Natural killer cell treated with Interleukin-12 subunit alpha and Interleukin-12 subunit beta and Interleukin-15 and Interleukin-18, amount 100 ng/mL, for 72 hours (primary cell): Measurements from ENCODE around the gene TTC39C. TPM values are rescaled to one million over a fixed set of nuclear protein-coding genes. Genes with fewer than 3 reads are reported as not detected.

Experiments
- ATAC-seq, 2 donors: fragments of 150-1000 bp; cut with Tn5 transposase in 1 of 2; sonication (Bioruptor Pico), chemical (Tn5 transposase) in 1 of 2; 2 replicates each; pipeline ENCODE4 v1.10.0; 2021
- DNase-seq: peaks from one replicate; pipeline ENCODE4 v3.0.0; 2022; ENCODE audit warnings: low spot score
- H3K27ac Mint-ChIP-seq, 2 donors: 1 replicate in 1 of 2; 2 replicates in 1 of 2; pipeline ENCODE4 v1.8.0; 2022; ENCODE audit warnings: mixed read lengths in 2 of 2, mild to moderate bottlenecking in 1 of 2, moderate library complexity in 1 of 2
- H3K27me3 Mint-ChIP-seq, 2 donors: 1 replicate in 1 of 2; 2 replicates in 1 of 2; pipeline ENCODE4 v1.8.0; 2022; ENCODE audit warnings: mixed read lengths in 2 of 2
- H3K36me3 Mint-ChIP-seq: one replicate; pipeline ENCODE4 v1.8.0; 2022; ENCODE audit warnings: mixed read lengths
- H3K4me1 Mint-ChIP-seq, 2 donors: 1 replicate in 1 of 2; 2 replicates in 1 of 2; pipeline ENCODE4 v1.8.0; 2022; ENCODE audit warnings: low read depth in 2 of 2, mixed read lengths in 2 of 2, mild to moderate bottlenecking in 1 of 2
- H3K4me3 Mint-ChIP-seq: one replicate; pipeline ENCODE4 v1.8.0; 2022; ENCODE audit warnings: mixed read lengths
- H3K9me3 Mint-ChIP-seq: 2 replicates; pipeline ENCODE4 v1.8.0; 2022; ENCODE audit warnings: mixed read lengths
- total RNA-seq, 2 donors: library from RNA; stranded (reverse); gene quantifications; one replicate each; pipeline ENCODE4 v1.2.3, GENCODE V29; 2022

Gene TTC39C
- total RNA-seq, 2 donors from 2014 or later, result 54.8 to 69.7 TPM

DNA sequence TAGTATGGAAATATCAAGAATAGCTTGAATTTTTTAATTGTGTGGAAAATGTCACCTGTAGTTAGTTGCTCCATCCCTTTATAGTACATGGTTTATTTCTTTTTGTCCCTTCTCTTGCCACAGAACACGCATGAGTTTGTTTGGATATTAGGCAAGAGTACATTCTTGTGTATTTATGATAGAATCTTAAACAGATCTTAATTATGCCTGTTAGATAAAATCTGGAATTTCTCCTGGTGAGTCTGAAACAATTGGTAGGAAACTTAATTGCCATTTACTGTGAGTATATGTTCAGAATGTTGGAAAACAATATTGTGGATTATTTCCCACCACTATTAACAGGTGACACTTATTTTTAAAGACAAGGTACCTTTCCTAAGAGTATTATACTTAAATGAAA is 94.1 kb downstream of the TTC39C start:
- ATAC-seq, result no peak
- no peaks in the 10 kb centered on the region for H3K36me3 Mint-ChIP-seq
- DNase-seq, result no peak
- no peak overlapping the region for H3K27ac Mint-ChIP-seq
- peaks cover 16 to 28% of the 10 kb centered on the region in 2 donors for H3K4me1 Mint-ChIP-seq
- no peak overlapping the region for H3K4me3 Mint-ChIP-seq
- H3K9me3 Mint-ChIP-seq, result no peaks in the 10 kb centered on the region
- no peaks in the 10 kb centered on the region for H3K27me3 Mint-ChIP-seq

GRCh38 chr18:24111936-24112335 is 97.4 kb downstream of the TTC39C start:
- H3K36me3 Mint-ChIP-seq, result no peaks in the 10 kb centered on the region
- no peaks in the 10 kb centered on the region for H3K9me3 Mint-ChIP-seq
- H3K27ac Mint-ChIP-seq, result no peak overlapping the region
- no peak for DNase-seq
- H3K27me3 Mint-ChIP-seq, result no peaks in the 10 kb centered on the region
- no peak overlapping the region for H3K4me3 Mint-ChIP-seq
- ATAC-seq, result no peak
- peaks cover 39 to 43% of the 10 kb centered on the region in 2 donors for H3K4me1 Mint-ChIP-seq

GRCh38 chr18:24112464-24112863 is 97.9 kb downstream of the TTC39C start:
- H3K27ac Mint-ChIP-seq, result peak overlapping the region in 1 of 2 donors; percentile 42
- H3K4me1 Mint-ChIP-seq, result peaks cover 34 to 43% of the 10 kb centered on the region in 2 donors
- ATAC-seq (no peak), DNase-seq (no peak)
- H3K4me3 Mint-ChIP-seq, result no peak overlapping the region
- H3K9me3 Mint-ChIP-seq, result no peaks in the 10 kb centered on the region
- no peaks in the 10 kb centered on the region for H3K27me3 Mint-ChIP-seq
- H3K36me3 Mint-ChIP-seq, result no peaks in the 10 kb centered on the region

GRCh38 chr18:24112874-24113615 is 98.5 kb downstream of the TTC39C start:
- peaks cover 34 to 43% of the 10 kb centered on the region in 2 donors for H3K4me1 Mint-ChIP-seq
- peak in 1 of 2 donors; percentile 8 for ATAC-seq
- H3K27me3 Mint-ChIP-seq, result no peaks in the 10 kb centered on the region
- H3K36me3 Mint-ChIP-seq, result no peaks in the 10 kb centered on the region
- no peak for DNase-seq
- no peak overlapping the region for H3K4me3 Mint-ChIP-seq
- peak overlapping the region; percentile 0 to 73 for H3K27ac Mint-ChIP-seq
- no peaks in the 10 kb centered on the region for H3K9me3 Mint-ChIP-seq

- Mint-ChIP-seq H3K9me3 (no peaks in the 10 kb centered on the region), H3K36me3 (no peaks in the 10 kb centered on the region), H3K27ac (peak overlapping the region; percentile 65 to 90), H3K27me3 (no peaks in the 10 kb centered on the region), H3K4me1 (peaks cover 41 to 48% of the 10 kb centered on the region in 2 donors), H3K4me3 (peak overlapping the region; percentile 55)
- ATAC-seq (peak; percentile 85 to 88), DNase-seq (peak; percentile 64)
These were observed 100.5 kb downstream of the TTC39C start for GRCh38 chr18:24114924-24115549.

DNA sequence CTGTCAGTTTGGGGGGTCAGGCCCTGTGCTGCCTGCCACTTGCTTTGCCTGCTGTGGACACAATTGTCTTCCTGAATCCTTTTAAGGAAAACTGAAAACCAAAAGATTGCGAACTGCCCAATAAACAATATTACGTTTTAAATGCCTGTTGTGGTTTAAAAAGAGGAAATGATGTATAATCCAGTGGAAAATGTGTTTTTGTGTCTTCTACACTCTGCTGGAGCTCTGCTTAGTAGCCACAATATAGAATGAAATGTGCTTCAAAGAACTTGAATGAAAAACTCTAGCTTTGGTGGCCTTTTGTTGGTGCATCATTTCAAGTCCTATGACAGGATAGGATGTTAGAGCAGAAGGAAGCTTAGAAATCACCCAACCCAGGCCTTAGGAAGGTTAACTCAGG is 101.1 kb downstream of the TTC39C start:
- no peaks in the 10 kb centered on the region for H3K9me3 Mint-ChIP-seq
- peak in 1 of 2 donors; percentile 25 for ATAC-seq
- no peaks in the 10 kb centered on the region for H3K36me3 Mint-ChIP-seq
- H3K4me1 Mint-ChIP-seq, result peaks cover 41 to 48% of the 10 kb centered on the region in 2 donors
- peak overlapping the region; percentile 55 for H3K4me3 Mint-ChIP-seq
- H3K27me3 Mint-ChIP-seq, result no peaks in the 10 kb centered on the region
- H3K27ac Mint-ChIP-seq, result peak overlapping the region; percentile 65 to 90
- DNase-seq, result no peak

GRCh38 chr18:24118750-24119577 is 104.4 kb downstream of the TTC39C start:
- ATAC-seq (peak; percentile 67 to 72), DNase-seq (no peak)
- peaks cover 2% of the 10 kb centered on the region for H3K36me3 Mint-ChIP-seq
- H3K27me3 Mint-ChIP-seq, result no peaks in the 10 kb centered on the region
- no peaks in the 10 kb centered on the region for H3K9me3 Mint-ChIP-seq
- H3K27ac Mint-ChIP-seq, result no peak overlapping the region
- H3K4me3 Mint-ChIP-seq, result no peak overlapping the region
- peaks cover 28 to 29% of the 10 kb centered on the region in 2 donors for H3K4me1 Mint-ChIP-seq

- H3K4me1 Mint-ChIP-seq, result peaks cover 12 to 13% of the 10 kb centered on the region in 2 donors
- DNase-seq (no peak), ATAC-seq (no peak)
- H3K27me3 Mint-ChIP-seq, result no peaks in the 10 kb centered on the region
- no peaks in the 10 kb centered on the region for H3K9me3 Mint-ChIP-seq
- H3K36me3 Mint-ChIP-seq, result peaks cover 9% of the 10 kb centered on the region
- H3K4me3 Mint-ChIP-seq, result no peak overlapping the region
- no peak overlapping the region for H3K27ac Mint-ChIP-seq
These were observed 106.1 kb downstream of the TTC39C start for GRCh38 chr18:24120676-24121075.

DNA sequence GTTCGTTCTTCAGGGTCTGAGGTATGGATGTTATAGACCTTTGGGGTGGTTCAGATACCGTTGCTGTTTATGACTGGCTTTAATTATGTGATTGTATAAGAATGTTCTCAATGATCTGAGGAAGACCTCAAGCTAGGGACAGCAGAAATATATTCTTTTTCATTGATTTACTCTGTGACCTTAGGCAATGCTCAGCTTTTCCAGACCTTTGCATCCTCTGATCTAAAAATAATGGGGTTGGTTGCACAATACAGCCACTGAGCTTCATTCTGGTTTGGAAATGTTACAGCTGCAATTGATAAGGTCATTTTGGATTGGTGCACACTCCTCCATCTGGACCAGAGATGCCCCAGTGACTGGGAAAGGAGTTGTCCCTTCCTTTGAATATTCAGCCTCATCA is 107.1 kb downstream of the TTC39C start:
- Mint-ChIP-seq H3K36me3 (peaks cover 9% of the 10 kb centered on the region), H3K9me3 (no peaks in the 10 kb centered on the region), H3K4me3 (no peak overlapping the region), H3K27me3 (no peaks in the 10 kb centered on the region), H3K27ac (no peak overlapping the region), H3K4me1 (peaks cover 6 to 8% of the 10 kb centered on the region in 2 donors)
- no peak for ATAC-seq
- no peak for DNase-seq

DNA sequence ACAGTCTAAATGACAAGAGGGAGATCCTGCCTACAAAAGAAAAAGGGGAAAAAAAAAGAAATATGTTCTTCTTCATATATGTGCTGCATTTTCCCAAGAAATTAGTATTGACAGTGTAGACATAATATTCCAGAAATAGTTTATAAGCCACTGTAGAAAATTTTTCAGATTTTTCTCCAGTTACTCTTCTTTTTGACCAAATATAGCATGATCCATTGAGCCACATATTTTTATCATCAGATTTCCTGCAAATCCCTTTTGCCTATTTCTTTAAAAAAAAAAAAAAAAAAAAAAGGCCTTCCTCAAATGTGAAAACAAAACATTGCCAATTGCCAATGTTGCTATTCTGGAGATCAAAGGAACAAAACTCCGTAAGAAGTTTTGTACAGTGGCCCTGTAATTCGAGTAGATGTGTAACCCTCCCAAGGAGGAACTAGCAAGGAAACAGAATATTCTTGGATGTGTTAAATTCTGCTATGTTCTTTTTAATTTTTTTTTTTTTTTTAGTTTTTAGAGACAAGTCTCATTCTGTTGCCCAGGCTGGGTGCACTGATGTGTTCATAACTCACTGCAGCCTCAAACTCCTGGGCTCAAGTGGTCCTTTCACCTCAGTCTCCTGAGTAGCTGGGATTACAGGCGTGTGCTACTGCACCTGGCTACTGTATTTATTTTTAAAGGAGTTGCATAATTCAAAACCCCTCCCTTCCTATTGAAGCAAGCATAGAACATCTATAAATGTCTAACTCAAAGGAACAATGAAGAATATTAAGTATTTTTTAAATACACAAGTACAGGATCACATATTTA is 111.8 kb downstream of the TTC39C start:
- Mint-ChIP-seq H3K36me3 (peaks cover 19% of the 10 kb centered on the region), H3K4me1 (no peaks in the 10 kb centered on the region), H3K27ac (no peak overlapping the region), H3K4me3 (no peak overlapping the region), H3K9me3 (no peaks in the 10 kb centered on the region), H3K27me3 (no peaks in the 10 kb centered on the region)
- ATAC-seq, result no peak
- no peak for DNase-seq

DNA sequence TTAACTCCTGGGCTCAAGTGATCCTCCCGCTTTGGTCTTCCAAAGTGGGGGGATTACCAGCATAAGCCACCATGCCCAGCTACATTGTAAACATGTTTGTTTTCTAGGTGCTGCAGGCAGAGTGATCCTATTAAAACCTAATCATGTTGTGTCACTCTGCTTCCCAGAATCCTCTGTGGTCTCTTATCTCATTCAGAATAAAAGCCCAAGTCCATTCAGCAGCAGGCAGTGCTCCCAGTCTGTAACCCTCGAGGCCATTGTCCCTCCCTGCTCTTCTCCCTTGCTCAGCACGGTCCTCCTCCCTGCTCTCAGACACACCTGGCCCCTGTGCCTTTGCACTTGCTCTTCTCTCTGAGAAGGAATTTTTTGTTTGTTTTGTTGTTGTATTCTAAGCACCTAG is 113.2 kb downstream of the TTC39C start:
- H3K4me3 Mint-ChIP-seq, result no peak overlapping the region
- H3K27ac Mint-ChIP-seq, result peak overlapping the region in 1 of 2 donors; percentile 4
- no peaks in the 10 kb centered on the region for H3K4me1 Mint-ChIP-seq
- ATAC-seq, result no peak
- H3K36me3 Mint-ChIP-seq, result peaks cover 19% of the 10 kb centered on the region
- DNase-seq, result no peak
- no peaks in the 10 kb centered on the region for H3K9me3 Mint-ChIP-seq
- H3K27me3 Mint-ChIP-seq, result no peaks in the 10 kb centered on the region

- H3K9me3 Mint-ChIP-seq, result no peaks in the 10 kb centered on the region
- H3K27me3 Mint-ChIP-seq, result no peaks in the 10 kb centered on the region
- H3K36me3 Mint-ChIP-seq, result peaks cover 19% of the 10 kb centered on the region
- H3K4me1 Mint-ChIP-seq, result no peaks in the 10 kb centered on the region
- DNase-seq (no peak), ATAC-seq (no peak)
- H3K27ac Mint-ChIP-seq, result no peak overlapping the region
- H3K4me3 Mint-ChIP-seq, result no peak overlapping the region
These were observed 114.1 kb downstream of the TTC39C start for GRCh38 chr18:24128700-24129099.

DNA sequence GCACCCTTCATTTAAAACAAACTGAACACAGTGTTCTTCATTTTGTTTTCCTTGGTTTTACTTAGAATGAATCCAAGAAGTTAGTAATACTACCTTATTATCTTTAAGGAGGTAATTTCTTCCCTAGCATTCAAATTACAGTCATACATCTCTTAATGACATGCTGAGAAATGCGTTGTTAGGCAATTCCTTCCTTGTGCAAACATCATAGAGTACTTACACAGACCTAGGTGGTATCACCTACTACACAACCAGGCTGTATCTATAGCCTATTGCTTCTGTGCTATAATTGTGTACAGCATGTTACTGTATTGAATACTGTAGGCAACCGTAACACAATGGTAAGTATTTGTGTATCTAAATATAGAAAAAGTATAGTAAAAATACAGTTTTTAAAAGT is 115.9 kb downstream of the TTC39C start:
- Mint-ChIP-seq H3K4me3 (no peak overlapping the region), H3K36me3 (peaks cover 11% of the 10 kb centered on the region)

More for the DNA sequence above, 115.9 kb downstream of the TTC39C start:
- DNase-seq, result no peak
- no peaks in the 10 kb centered on the region for H3K9me3 Mint-ChIP-seq
- H3K27ac Mint-ChIP-seq, result no peak overlapping the region
- H3K27me3 Mint-ChIP-seq, result no peaks in the 10 kb centered on the region
- H3K4me1 Mint-ChIP-seq, result no peaks in the 10 kb centered on the region
- no peak for ATAC-seq
